Transverse colon (tissue), 4 donors: ENCODE results near the gene TRIM67.
"Not testable (repeated sequence)": the region's sequence is repeated elsewhere in the genome, so short reads cannot be mapped to it uniquely, and the experiment has no call there.

Experiments
- CTCF ChIP-seq, 5 experiments: fragments of 200-600 bp in 3 of 5; fragments of 450-650 bp in 2 of 5; sonication (generic) in 3 of 5; IDR thresholded peaks; 1 replicate in 2 of 5; 2 replicates in 3 of 5; pipeline ENCODE4 v1.5.1; 2016 to 2017; ENCODE audit warnings: antibody characterized with exemption in 5 of 5, inconsistent platforms in 3 of 5, mild to moderate bottlenecking in 2 of 5, moderate library complexity in 1 of 5
- EP300 ChIP-seq: sonication (generic); formaldehyde crosslinking; IDR thresholded peaks from one replicate; pipeline ENCODE4 v1.6.1; 2017; ENCODE audit warnings: antibody characterized with exemption, low read depth
- POLR2A ChIP-seq: fragments of 450-650 bp; IDR thresholded peaks from one replicate; pipeline ENCODE4 v1.6.1; 2016; ENCODE audit warnings: antibody characterized with exemption, mild to moderate bottlenecking, moderate library complexity
- POLR2AphosphoS5 ChIP-seq, 3 donors: sonication (generic); formaldehyde crosslinking; IDR thresholded peaks; one replicate each; pipeline ENCODE4 v1.6.1; 2016; ENCODE audit warnings: antibody characterized with exemption in 3 of 3

DNA sequence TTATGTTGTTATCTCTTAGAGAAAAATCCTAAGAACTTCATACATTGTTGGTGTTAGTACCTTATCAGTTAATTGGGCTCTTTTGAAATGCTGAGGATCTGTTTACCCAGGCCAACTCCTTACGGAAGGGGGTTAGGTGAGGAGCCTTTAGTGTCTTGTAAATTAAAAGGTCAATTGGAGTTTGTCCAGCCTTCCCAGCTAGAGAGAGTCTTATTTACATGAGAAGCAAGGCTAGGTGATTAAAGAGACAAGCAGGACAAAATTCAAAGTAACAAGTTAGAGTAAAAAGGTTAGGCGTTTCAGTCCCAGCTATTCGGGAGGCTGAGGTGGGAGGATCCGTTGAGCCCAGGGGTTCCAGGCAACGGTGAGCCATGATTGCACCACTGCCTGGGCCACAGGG, 50.4 kb downstream of the TRIM67 start:
- not testable (repeated sequence) for TF ChIP-seq CTCF (IDR thresholded peaks at IDR 0.05); POLR2A; POLR2AphosphoS5 (IDR thresholded peaks at IDR 0.05); EP300
